Superior temporal gyrus (tissue), 1 donor: ENCODE data around the gene LPP.
A peak's percentile ranks its signal among the peaks of the same experiment; 100 is the strongest.

ENCODE experiments used
- DNase-seq: peaks from one replicate; pipeline ENCODE4 v3.0.0-alpha.2; 2016; ENCODE audit errors: extremely low spot score

Gene LPP

GRCh38 chr3:188360364-188360881 lies 206.5 kb downstream of the LPP start:
- no peak for DNase-seq

GRCh38 chr3:188361888-188362287 lies 207.9 kb downstream of the LPP start:
- no peak for DNase-seq

GRCh38 chr3:188362405-188362831 lies 208.5 kb downstream of the LPP start:
- DNase-seq, result no peak

GRCh38 chr3:188365184-188365583 lies 211.2 kb downstream of the LPP start:
- no peak for DNase-seq

- DNase-seq, result no peak
Measured at GRCh38 chr3:188365988-188366698, 212.2 kb downstream of the LPP start.

- DNase-seq, result no peak
Measured at GRCh38 chr3:188367678-188368077, 213.7 kb downstream of the LPP start.

GRCh38 chr3:188369526-188369925 lies 215.6 kb downstream of the LPP start:
- no peak for DNase-seq

- DNase-seq, result no peak
Measured at GRCh38 chr3:188370081-188370830, 216.3 kb downstream of the LPP start.

GRCh38 chr3:188378786-188379185 lies 224.8 kb downstream of the LPP start:
- DNase-seq, result no peak

- no peak for DNase-seq
Measured at GRCh38 chr3:188380252-188380651, 226.3 kb downstream of the LPP start.

- DNase-seq, result no peak
Measured at GRCh38 chr3:188380722-188381121, 226.8 kb downstream of the LPP start.

- DNase-seq, result no peak
Measured at GRCh38 chr3:188383748-188384147, 229.8 kb downstream of the LPP start.

GRCh38 chr3:188385295-188385694 lies 231.3 kb downstream of the LPP start:
- no peak for DNase-seq

GRCh38 chr3:188389711-188390342 lies 235.9 kb downstream of the LPP start:
- peak; percentile 61 for DNase-seq

GRCh38 chr3:188390343-188390718 lies 236.4 kb downstream of the LPP start:
- DNase-seq, result no peak

GRCh38 chr3:188390775-188391443 lies 237.0 kb downstream of the LPP start:
- no peak for DNase-seq

- DNase-seq, result no peak
Measured at GRCh38 chr3:188391592-188391991, 237.6 kb downstream of the LPP start.

- no peak for DNase-seq
Measured at GRCh38 chr3:188392076-188392475, 238.1 kb downstream of the LPP start.

- DNase-seq, result no peak
Measured at GRCh38 chr3:188394623-188395022, 240.7 kb downstream of the LPP start.

- DNase-seq, result no peak
Measured at GRCh38 chr3:188396251-188396650, 242.3 kb downstream of the LPP start.

- no peak for DNase-seq
Measured at GRCh38 chr3:188396900-188397299, 242.9 kb downstream of the LPP start.
